Measurements from ENCODE around the gene YWHAQ. TPM values are rescaled to one million over a fixed set of nuclear protein-coding genes. Genes with fewer than 3 reads are reported as not detected.

The YWHAQ gene
- total and polyA plus RNA-seq, 2 of the 4 experiments (the other 2 are of a cell fraction), result 196 to 255 TPM

GRCh38 chr2:9586465-9586864 lies 44.3 kb downstream of the YWHAQ start:
- Histone ChIP-seq H3K79me1 (ENCODE audit: low read depth in 1 of 2, low read length in 2 of 2) (peaks cover 27 to 42% of the 10 kb centered on the region in 2 experiments), H3K4me1 (ENCODE audit: control insufficient read depth, insufficient read depth, low read length) (peaks cover 4% of the 10 kb centered on the region), H3K18ac (ENCODE audit: low read depth, low read length) (no peak overlapping the region), H3K27ac (ENCODE audit: insufficient read depth, low read length) (no peak overlapping the region), H3K27me3 (ENCODE audit: control insufficient read depth, insufficient read depth, low read length) (no peaks in the 10 kb centered on the region), H2AK9ac (replicated peaks; ENCODE audit: low read depth, low read length, poor library complexity) (no peak overlapping the region), H4K5ac (ENCODE audit: low read depth, low read length) (no peak overlapping the region), H3K14ac (replicated peaks; ENCODE audit: low read depth, low read length) (no peak overlapping the region), H3K23ac (ENCODE audit: low read depth, low read length) (no peak overlapping the region), H3K4me2 (ENCODE audit: low read depth, low read length) (no peak overlapping the region), H3K9me3 (ENCODE audit: control insufficient read depth, insufficient read depth, low read length) (no peaks in the 10 kb centered on the region), H3K9me1 (ENCODE audit: insufficient read depth, low read length) (peaks cover 8% of the 10 kb centered on the region), H3K56ac (ENCODE audit: extremely low read depth, insufficient read depth, low read length) (no peak overlapping the region), H2BK120ac (ENCODE audit: low read depth, low read length) (no peak overlapping the region), H3K4ac (ENCODE audit: low read depth, low read length) (no peak overlapping the region), H3K4me3 (ENCODE audit: insufficient read depth, low read depth, low read length) (no peak overlapping the region), H4K20me1 (ENCODE audit: insufficient read depth, low read length) (peaks cover 39% of the 10 kb centered on the region), H2BK5ac (ENCODE audit: low read depth, low read length, poor library complexity, severe bottlenecking) (no peak overlapping the region), H3K9ac (ENCODE audit: low read depth, low read length) (no peak overlapping the region), H4K91ac (ENCODE audit: insufficient read depth, low read depth, low read length) (no peak overlapping the region), H2BK20ac (ENCODE audit: low read depth, low read length) (no peak overlapping the region), H4K8ac (ENCODE audit: low read depth in 2 of 2, low read length in 2 of 2) (no peak overlapping the region), H2AK5ac (ENCODE audit: low read depth, low read length) (no peak overlapping the region), H2AFZ (replicated peaks; ENCODE audit: low read length, poor library complexity) (no peak overlapping the region), H3K36me3 (ENCODE audit: control insufficient read depth, insufficient read depth, low read length) (peaks cover 30% of the 10 kb centered on the region), H2BK15ac (ENCODE audit: low read depth, low read length) (no peak overlapping the region)
- no peak for TF ChIP-seq NFE2L2 (IDR thresholded peaks at IDR 0.05; ENCODE audit: low read depth, low read length)
- TF ChIP-seq MAFK (IDR thresholded peaks at IDR 0.05; ENCODE audit: low read depth, low read length), result peak; percentile 50; the same call in 1 of the 2 replicates
- DNase-seq (no peak), ATAC-seq (ENCODE audit: low read depth) (no peak)
- no CpG with 5 or more reads among the region's 3 CpGs for WGBS, 2 experiments (ENCODE audit: extremely low coverage in 2 of 2, insufficient read length in 1 of 2)
- dilution Hi-C loops (cut with HindIII; ENCODE audit: low sequenced_read_pairs, unreplicated experiment) (no loop called here), in situ Hi-C loops (cut with MboI; ENCODE audit: low sequenced_read_pairs) (no loop called here), intact Hi-C loops (cut with micrococcal nuclease) (no loop called here)
- no TSS peak for BruUV-seq (replicated peaks)
- ChIA-PET CTCF (no interaction called here), POLR2A (ENCODE audit: unreplicated experiment) (no interaction called here)
